Dermis microvascular lymphatic vessel endothelial cell (primary cell): ENCODE data around the gene IL17D. TPM values are rescaled to one million over a fixed set of nuclear protein-coding genes. Genes with fewer than 3 reads are reported as not detected.
A peak's percentile ranks its signal among the peaks of the same experiment; 100 is the strongest.

Source experiments
- DNase-seq, 2 donors: peaks; one replicate each; pipeline versions ENCODE4 v3.0.0 to v3.0.0-alpha.2; 2010; ENCODE audit warnings: low read depth in 2 of 2
- total RNA-seq: library from RNA; depleted of rRNA; stranded (reverse); fragments of >200 nt; gene quantifications from 2 replicates; pipeline ENCODE4 v1.2.1, GENCODE V29; 2014

IL17D gene
- total RNA-seq, 1 donor from 2014 or later: 1.3 TPM

- DNase-seq: no peak
These were observed 14.2 kb upstream of the IL17D start for GRCh38 chr13:20689291-20689690.

- DNase-seq: no peak
These were observed 11.9 kb upstream of the IL17D start for GRCh38 chr13:20691616-20692015.

GRCh38 chr13:20696073-20696472, 7.4 kb upstream of the IL17D start:
- no peak for DNase-seq

- DNase-seq: no peak
These were observed 3.8 kb upstream of the IL17D start for GRCh38 chr13:20699715-20700114.

- DNase-seq: no peak
These were observed 3.2 kb upstream of the IL17D start for GRCh38 chr13:20700288-20700687.

GRCh38 chr13:20701461-20701860, 2.0 kb upstream of the IL17D start:
- DNase-seq: no peak

- DNase-seq: peak in 1 of 2 donors; percentile 19
These were observed 977 bp upstream of the IL17D start for GRCh38 chr13:20702530-20702914.

GRCh38 chr13:20703780-20704458, 420 bp downstream of the IL17D start:
- peak; percentile 56 to 88 for DNase-seq

GRCh38 chr13:20704459-20705069, 1.1 kb downstream of the IL17D start:
- DNase-seq: no peak

GRCh38 chr13:20706661-20707060, 3.2 kb downstream of the IL17D start:
- DNase-seq: no peak

GRCh38 chr13:20708216-20708615, 4.7 kb downstream of the IL17D start:
- no peak for DNase-seq

GRCh38 chr13:20709369-20709768, 5.9 kb downstream of the IL17D start:
- no peak for DNase-seq

- DNase-seq: peak in 1 of 2 donors; percentile 11
These were observed 6.3 kb downstream of the IL17D start for GRCh38 chr13:20709782-20710181.

- DNase-seq: no peak
These were observed 8.0 kb downstream of the IL17D start for GRCh38 chr13:20711301-20712044.

- peak in 1 of 2 donors; percentile 14 for DNase-seq
These were observed 9.5 kb downstream of the IL17D start for GRCh38 chr13:20713014-20713376.

- peak; percentile 26 to 82 for DNase-seq
These were observed 10.3 kb downstream of the IL17D start for GRCh38 chr13:20713751-20714150.

GRCh38 chr13:20714161-20714560, 10.7 kb downstream of the IL17D start:
- DNase-seq: peak in 1 of 2 donors; percentile 19

- peak in 1 of 2 donors; percentile 91 for DNase-seq
These were observed 11.2 kb downstream of the IL17D start for GRCh38 chr13:20714563-20715329.

- peak in 1 of 2 donors; percentile 19 for DNase-seq
These were observed 11.8 kb downstream of the IL17D start for GRCh38 chr13:20715330-20715712.

- no peak for DNase-seq
These were observed 13.5 kb downstream of the IL17D start for GRCh38 chr13:20716951-20717350.

- DNase-seq: no peak
These were observed 14.4 kb downstream of the IL17D start for GRCh38 chr13:20717581-20718542.
